H1 (cell line): ENCODE data around the gene DKK1. TPM values are rescaled to one million over a fixed set of nuclear protein-coding genes. Genes with fewer than 3 reads are reported as not detected.

Experiments used
- CTCF ChIA-PET: fragments of 300-600 bp; sonication (Branson Sonifier 250); formaldehyde crosslinking; loops from one replicate; lab custom pipeline; 2021; ENCODE audit not compliant: partially characterized antibody; lab: Charles Lee
- POLR2A ChIA-PET: fragments of 300-600 bp; sonication (Branson Sonifier 250); formaldehyde crosslinking; loops from one replicate; lab custom pipeline; 2021; ENCODE audit warnings: inconsistent platforms; ENCODE audit not compliant: partially characterized antibody; lab: Charles Lee
- DNase-seq, 2 experiments: peaks; one replicate each; pipeline versions ENCODE4 v3.0.0 to v3.0.0-alpha.2; 2010 to 2022; ENCODE audit warnings: low spot score in 2 of 2, low read depth in 1 of 2, mixed read lengths in 1 of 2
- FAIRE-seq: peaks from 2 replicates; lab custom pipeline; 2011; peaks lifted over from hg19 to GRCh38; lab: Jason Lieb, UNC
- H2AFZ ChIP-seq: 2 replicates; pipeline ENCODE4 v1.8.1; 2012; ENCODE audit warnings: low read length, inconsistent platforms
- H2AK5ac ChIP-seq: 2 replicates; pipeline ENCODE4 v1.6.1; 2013; ENCODE audit warnings: low read depth, low read length
- H2BK120ac ChIP-seq: replicated peaks from 2 replicates; pipeline ENCODE3; 2013; ENCODE audit warnings: low read depth, low read length, inconsistent platforms
- H2BK12ac ChIP-seq: 2 replicates; pipeline ENCODE4 v1.6.1; 2013; ENCODE audit warnings: low read depth, low read length
- H2BK15ac ChIP-seq: 2 replicates; pipeline ENCODE4 v1.6.1; 2013; ENCODE audit warnings: low read length
- H2BK20ac ChIP-seq: 2 replicates; pipeline ENCODE4 v1.6.1; 2013; ENCODE audit warnings: low read length
- H2BK5ac ChIP-seq: 2 replicates; pipeline ENCODE4 v1.6.1; 2013; ENCODE audit warnings: low read depth, low read length
- H3K14ac ChIP-seq: 2 replicates; pipeline ENCODE4 v1.6.1; 2013; ENCODE audit warnings: inconsistent platforms; ENCODE audit not compliant: insufficient read length
- H3K18ac ChIP-seq: 2 replicates; pipeline ENCODE4 v1.6.1; 2013; ENCODE audit warnings: low read length; ENCODE audit errors: extremely low read depth
- H3K23ac ChIP-seq: 2 replicates; pipeline ENCODE4 v1.6.1; 2013; ENCODE audit warnings: inconsistent platforms; ENCODE audit not compliant: insufficient read length
- H3K23me2 ChIP-seq: 2 replicates; pipeline ENCODE4 v1.6.1; 2013; ENCODE audit warnings: low read depth, low read length
- H3K27ac ChIP-seq: 2 replicates; pipeline ENCODE4 v1.6.1; 2011; ENCODE audit warnings: low read depth, low read length, inconsistent platforms
- H3K27me3 ChIP-seq, 4 experiments: replicated peaks in 1 of 4; 1 replicate in 1 of 4; 2 replicates in 3 of 4; pipeline versions ENCODE4 v1.6.1 to v1.8.1; 2011 to 2013; ENCODE audit warnings: low read length in 3 of 4, mild to moderate bottlenecking in 3 of 4, inconsistent platforms in 2 of 4, mixed read lengths in 2 of 4, moderate library complexity in 1 of 4; ENCODE audit not compliant: control insufficient read depth in 3 of 4, insufficient read depth in 3 of 4; ENCODE audit errors: extremely low read depth in 1 of 4
- H3K36me3 ChIP-seq, 4 experiments: 2 replicates each; pipeline versions ENCODE4 v1.6.1 to v1.8.1; 2011 to 2013; ENCODE audit warnings: mild to moderate bottlenecking in 4 of 4, low read length in 3 of 4, moderate library complexity in 2 of 4, control low read depth in 1 of 4, inconsistent platforms in 1 of 4; ENCODE audit not compliant: insufficient read depth in 4 of 4, control insufficient read depth in 2 of 4
- H3K4ac ChIP-seq: replicated peaks from 2 replicates; pipeline ENCODE3; 2013; ENCODE audit warnings: low read length, low read depth, mixed read lengths, inconsistent platforms; ENCODE audit not compliant: insufficient read length
- H3K4me1 ChIP-seq, 4 experiments: replicated peaks in 1 of 4; 1 replicate in 1 of 4; 2 replicates in 3 of 4; pipeline versions ENCODE4 v1.6.1 to v1.8.1; 2011 to 2013; ENCODE audit warnings: low read length in 3 of 4, inconsistent platforms in 2 of 4, mixed read lengths in 1 of 4; ENCODE audit not compliant: insufficient read depth in 4 of 4, control insufficient read depth in 3 of 4
- H3K4me2 ChIP-seq, 2 experiments: 2 replicates each; pipeline versions ENCODE4 v1.6.1 to v1.8.1; 2011 to 2013; ENCODE audit warnings: low read depth in 2 of 2, low read length in 2 of 2, control low read depth in 1 of 2, inconsistent platforms in 1 of 2, mild to moderate bottlenecking in 1 of 2; ENCODE audit not compliant: insufficient read depth in 1 of 2
- H3K4me3 ChIP-seq, 4 experiments: fragments of 200-600, 300-600 bp in 1 of 4; sonication (generic), shearing (Covaris generic), sonication (Bioruptor Twin) in 1 of 4; 2 replicates each; pipeline versions ENCODE4 v1.5.1 to v1.8.1; 2011 to 2016; ENCODE audit warnings: low read length in 4 of 4, low read depth in 3 of 4, control low read depth in 2 of 4, inconsistent platforms in 2 of 4, mild to moderate bottlenecking in 2 of 4, mixed read lengths in 1 of 4, moderate library complexity in 1 of 4; ENCODE audit not compliant: insufficient read depth in 2 of 4; ENCODE audit errors: extremely low read depth in 1 of 4
- H3K56ac ChIP-seq: replicated peaks from 2 replicates; pipeline ENCODE3; 2013; ENCODE audit warnings: low read depth, mild to moderate bottlenecking, mixed read lengths, low read length, inconsistent platforms; ENCODE audit not compliant: insufficient read length
- H3K79me1 ChIP-seq: 2 replicates; pipeline ENCODE4 v1.6.1; 2013; ENCODE audit warnings: low read depth, low read length, control low read depth
- H3K79me2 ChIP-seq, 2 experiments: 2 replicates each; pipeline versions ENCODE4 v1.6.1 to v1.8.1; 2012 to 2013; ENCODE audit warnings: low read length in 2 of 2, mild to moderate bottlenecking in 2 of 2, inconsistent platforms in 1 of 2; ENCODE audit not compliant: insufficient read depth in 2 of 2, control insufficient read depth in 1 of 2
- H3K9ac ChIP-seq, 4 experiments: replicated peaks in 1 of 4; 1 replicate in 1 of 4; 2 replicates in 3 of 4; pipeline versions ENCODE4 v1.6.1 to v1.8.1; 2011 to 2013; ENCODE audit warnings: low read depth in 3 of 4, low read length in 3 of 4, control low read depth in 2 of 4, mild to moderate bottlenecking in 2 of 4, moderate library complexity in 2 of 4, inconsistent platforms in 1 of 4; ENCODE audit errors: extremely low read depth in 1 of 4
- H3K9me3 ChIP-seq, 2 experiments: 2 replicates each; pipeline versions ENCODE4 v1.6.1 to v1.8.1; 2012 to 2013; ENCODE audit warnings: mild to moderate bottlenecking in 2 of 2, moderate library complexity in 2 of 2, control low read depth in 1 of 2, inconsistent platforms in 1 of 2, low read depth in 1 of 2, low read length in 1 of 2, mixed read lengths in 1 of 2; ENCODE audit not compliant: insufficient read depth in 2 of 2
- H4K20me1 ChIP-seq, 2 experiments: replicated peaks in 1 of 2; 2 replicates each; pipeline versions ENCODE3 to v1.8.1; 2011 to 2013; ENCODE audit warnings: inconsistent platforms in 2 of 2, low read length in 2 of 2, mild to moderate bottlenecking in 1 of 2; ENCODE audit not compliant: insufficient read depth in 2 of 2, control insufficient read depth in 1 of 2
- H4K5ac ChIP-seq: 2 replicates; pipeline ENCODE4 v1.6.1; 2013; ENCODE audit warnings: low read length, low read depth, mixed read lengths, inconsistent platforms; ENCODE audit not compliant: insufficient read length
- H4K8ac ChIP-seq: 2 replicates; pipeline ENCODE4 v1.8.0; 2013; ENCODE audit warnings: mild to moderate bottlenecking, moderate library complexity, low read length, inconsistent platforms; ENCODE audit not compliant: insufficient read depth; ENCODE audit errors: extremely low read depth
- H4K91ac ChIP-seq: replicated peaks from 2 replicates; pipeline ENCODE3; 2013; ENCODE audit warnings: low read length, mixed read lengths, inconsistent platforms; ENCODE audit not compliant: insufficient read length
- CHD1 ChIP-seq: IDR thresholded peaks from 2 replicates; pipeline ENCODE4 v1.6.1; 2012; ENCODE audit warnings: low read depth, low read length, improper control_type of control experiment
- JUN ChIP-seq: IDR thresholded peaks from 2 replicates; pipeline ENCODE4 v1.6.1; 2011; ENCODE audit warnings: low read depth, mild to moderate bottlenecking, improper control_type of control experiment, low read length
- JUND ChIP-seq: IDR thresholded peaks from 2 replicates; pipeline ENCODE4 v1.6.1; 2011; ENCODE audit warnings: mild to moderate bottlenecking, improper control_type of control experiment, low read length
- KDM1A ChIP-seq: fragments of 200-600, 300-600 bp; sonication (generic); IDR thresholded peaks from 2 replicates; pipeline ENCODE4 v1.7.1; 2016; ENCODE audit warnings: mild to moderate bottlenecking, low read length, borderline replicate concordance
- NRF1 ChIP-seq: IDR thresholded peaks from 2 replicates; pipeline ENCODE4 v1.6.1; 2011; ENCODE audit warnings: mild to moderate bottlenecking, low read depth, low read length, improper control_type of control experiment
- SIX5 ChIP-seq: IDR thresholded peaks from 2 replicates; pipeline ENCODE4 v1.6.1; 2011; ENCODE audit warnings: mild to moderate bottlenecking, low read depth, low read length
- SP4 ChIP-seq: IDR thresholded peaks from 2 replicates; pipeline ENCODE4 v1.6.1; 2012; ENCODE audit warnings: low read length, inconsistent platforms
- TAF7 ChIP-seq: optimal IDR thresholded peaks from 2 replicates; pipeline ENCODE3; 2011; ENCODE audit warnings: low read depth, mild to moderate bottlenecking, inconsistent platforms, low read length, moderate library complexity, borderline replicate concordance
- WGBS, 2 experiments: shearing (Covaris generic) in 1 of 2; methylation state at CpG; one replicate each; pipeline versions ENCODE4 v1.1.6 to v1.1.7; 2013 to 2015; ENCODE audit warnings: low lambda C conversion rate in 2 of 2, mixed read lengths in 2 of 2, inconsistent platforms in 1 of 2, low coverage in 1 of 2, missing lambda C conversion rate in 1 of 2; ENCODE audit not compliant: insufficient replicate concordance in 2 of 2, insufficient coverage in 1 of 2, insufficient read length in 1 of 2; ENCODE audit errors: extremely low coverage in 1 of 2, missing lambda C conversion rate in 1 of 2; 5-methylcytosine and 5-hydroxymethylcytosine counted together
- polyA plus RNA-seq, 7 experiments: library from polyadenylated mRNA; depleted of rRNA in 3 of 7; stranded (reverse) in 5 of 7; unstranded in 2 of 7; fragments of >200 nt in 5 of 7; fragments of 200-250 nt in 2 of 7; gene quantifications; 1 replicate in 5 of 7; 2 replicates in 1 of 7; 4 replicates in 1 of 7; pipeline versions ENCODE4 v1.2.1 to v1.2.3, GENCODE V29; 2011 to 2013; ENCODE audit warnings: missing spikeins in 2 of 7, mixed read lengths in 2 of 7
- total RNA-seq: library from RNA; stranded (reverse); fragmentation: NEBNext Ultra II Directional; extraction: Animal tissue kit (Norgen Biotek cat#: 25700); gene quantifications from 2 replicates; pipeline ENCODE4 v1.2.1, GENCODE V29; 2021

Gene DKK1
- total and polyA plus RNA-seq, 2 of the 8 experiments (the other 6 are each of a cell fraction or from before 2014, with no cell fraction given): 0.36 to 0.61 TPM

GRCh38 chr10:52276986-52277385 lies 37.1 kb upstream of the DKK1 start:
- Histone ChIP-seq H3K23ac (no peak overlapping the region), H3K79me1 (no peaks in the 10 kb centered on the region), H2BK5ac (no peak overlapping the region), H4K20me1 (no peaks in the 10 kb centered on the region), H3K14ac (no peak overlapping the region), H3K23me2 (no peaks in the 10 kb centered on the region), H2AK5ac (no peak overlapping the region), H2AFZ (no peak overlapping the region), H3K4me1 (no peaks in the 10 kb centered on the region), H4K5ac (no peak overlapping the region), H2BK15ac (no peak overlapping the region), H3K27ac (no peak overlapping the region)
- FAIRE-seq: no peak
- ChIA-PET POLR2A (interaction anchor here (0.8 kb wide), 1 partner anchor 11 kb away, joined by 3 read pairs; no protein-coding TSS in a partner anchor), CTCF (no interaction called here)
- TF ChIP-seq NRF1 (no peak), SIX5 (no peak), TAF7 (no peak), JUND (no peak), SP4 (no peak), KDM1A (no peak), CHD1 (no peak), JUN (no peak)
- TF ChIP-seq, all 59 proteins: peak for 0
- WGBS, 2 experiments: 100% methylated on average over 1 of the region's 1 CpG; no CpG with 5 or more reads in 1 of the 2 experiments
- H3K4me2 ChIP-seq: no peak overlapping the region
- no peak overlapping the region for H3K18ac ChIP-seq
- H3K56ac ChIP-seq: no peak overlapping the region
- H3K9ac ChIP-seq: no peak overlapping the region
- no peak overlapping the region for H2BK20ac ChIP-seq
- no peaks in the 10 kb centered on the region for H3K27me3 ChIP-seq
- H2BK12ac ChIP-seq: no peak overlapping the region
- H3K36me3 ChIP-seq: peaks cover 0 to 2% (median 0%) of the 10 kb centered on the region in 4 experiments; a peak in 1 of 8 replicates
- H4K8ac ChIP-seq: no peak overlapping the region
- no peak overlapping the region for H3K4me3 ChIP-seq
- no peak overlapping the region for H2BK120ac ChIP-seq
- DNase-seq: no peak
- H4K91ac ChIP-seq: no peak overlapping the region
- no peaks in the 10 kb centered on the region for H3K79me2 ChIP-seq
- no peaks in the 10 kb centered on the region; a peak in 1 of 4 replicates for H3K9me3 ChIP-seq
- no peak overlapping the region for H3K4ac ChIP-seq
